Medulla oblongata (tissue), 1 donor: ENCODE results near the gene PEDS1.
"Not testable (repeated sequence)": the region's sequence is repeated elsewhere in the genome, so short reads cannot be mapped to it uniquely, and the experiment has no call there.

Experiments used
- DNase-seq: peaks from one replicate; pipeline ENCODE4 v3.0.0-alpha.2; 2015; ENCODE audit errors: extremely low spot score

PEDS1 gene

DNA sequence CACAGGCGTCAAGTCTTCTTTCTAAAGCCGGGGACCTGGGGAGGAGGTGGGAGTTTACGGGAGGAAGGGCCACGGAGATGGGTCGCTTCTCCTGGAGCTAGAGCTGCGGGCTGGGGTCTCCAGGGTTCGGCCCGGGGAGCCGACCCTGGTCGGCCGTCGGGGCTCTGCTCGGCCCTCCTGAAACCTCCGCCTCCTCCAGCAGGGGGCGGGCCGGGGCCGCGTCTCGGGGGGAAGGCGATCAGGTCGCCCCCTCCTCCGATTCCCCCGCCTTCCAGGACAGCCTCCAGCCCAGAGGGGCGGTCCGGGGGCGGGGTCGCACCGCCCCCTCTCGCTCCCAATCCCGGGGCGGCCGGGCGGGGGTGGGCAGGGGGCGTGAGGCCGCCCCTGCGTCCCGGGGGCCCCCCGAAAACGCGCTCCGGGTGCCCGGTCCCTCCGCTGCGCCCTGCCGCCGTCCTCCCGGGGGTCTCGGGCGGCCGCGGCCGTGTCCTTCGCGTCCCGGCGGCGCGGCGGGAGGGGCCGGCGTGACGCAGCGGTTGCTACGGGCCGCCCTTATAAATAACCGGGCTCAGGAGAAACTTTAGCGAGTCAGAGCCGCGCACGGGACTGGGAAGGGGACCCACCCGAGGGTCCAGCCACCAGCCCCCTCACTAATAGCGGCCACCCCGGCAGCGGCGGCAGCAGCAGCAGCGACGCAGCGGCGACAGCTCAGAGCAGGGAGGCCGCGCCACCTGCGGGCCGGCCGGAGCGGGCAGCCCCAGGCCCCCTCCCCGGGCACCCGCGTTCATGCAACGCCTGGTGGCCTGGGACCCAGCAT lies 36.9 kb upstream of the PEDS1 start, which contains the start of gene CEBPB:
Gene CEBPB, plus strand, starts transcription at position 580 of the 814 bp plus-strand sequence. Its CDS starts 204 bp downstream, at position 784.
- peak; percentile 87 for DNase-seq

DNA sequence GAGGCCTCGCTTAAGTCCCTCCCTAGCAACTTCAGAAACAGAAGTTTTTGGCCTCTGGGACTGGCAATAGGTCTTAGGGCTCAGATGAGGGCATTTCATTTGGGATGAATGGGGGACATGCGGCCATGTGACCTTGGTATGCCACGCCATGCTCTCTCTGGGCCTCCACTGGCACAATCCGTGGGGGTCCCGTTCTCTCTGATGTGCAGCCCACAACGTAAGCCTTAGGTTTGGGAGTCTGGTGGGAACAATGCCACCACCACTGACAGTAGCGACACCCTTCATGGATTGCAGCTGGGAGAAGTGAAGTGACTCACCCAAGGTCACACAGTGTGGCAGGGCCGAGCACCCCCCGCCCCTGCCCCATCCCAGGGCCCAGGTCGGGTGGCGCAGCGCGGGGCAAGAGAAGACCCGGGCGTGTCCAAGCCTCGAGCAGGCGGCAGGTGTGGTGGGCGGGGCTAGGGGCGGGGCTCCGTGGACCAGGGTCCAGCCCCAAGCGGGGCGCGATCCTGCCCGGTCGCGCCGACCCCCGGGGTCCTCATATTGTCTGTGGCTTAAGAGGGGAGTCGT lies 36.2 kb upstream of the PEDS1 start:
- no peak for DNase-seq

- DNase-seq = no peak
Observed at GRCh38 chr20:50188879-50189680, 35.6 kb upstream of the PEDS1 start.

DNA sequence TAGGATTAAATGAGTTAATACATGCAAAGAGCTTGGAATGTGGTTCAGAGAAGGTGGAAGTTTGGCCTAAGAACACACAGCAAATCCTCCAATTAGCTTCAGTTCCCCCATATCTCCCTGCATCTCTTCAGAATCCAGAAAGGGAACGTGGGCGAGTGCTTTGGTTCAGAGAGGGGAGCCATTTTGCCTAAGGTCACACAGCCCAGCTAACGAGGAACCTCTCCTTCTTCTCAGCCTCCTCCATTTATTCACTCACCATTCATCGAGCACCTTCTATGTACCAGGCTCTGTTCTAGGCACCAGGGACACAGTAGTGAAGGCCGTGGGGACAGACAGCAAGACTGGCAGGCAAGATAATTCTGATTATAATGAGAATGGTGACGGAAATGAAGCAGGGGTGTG lies 34.8 kb upstream of the PEDS1 start:
- no peak for DNase-seq

DNA sequence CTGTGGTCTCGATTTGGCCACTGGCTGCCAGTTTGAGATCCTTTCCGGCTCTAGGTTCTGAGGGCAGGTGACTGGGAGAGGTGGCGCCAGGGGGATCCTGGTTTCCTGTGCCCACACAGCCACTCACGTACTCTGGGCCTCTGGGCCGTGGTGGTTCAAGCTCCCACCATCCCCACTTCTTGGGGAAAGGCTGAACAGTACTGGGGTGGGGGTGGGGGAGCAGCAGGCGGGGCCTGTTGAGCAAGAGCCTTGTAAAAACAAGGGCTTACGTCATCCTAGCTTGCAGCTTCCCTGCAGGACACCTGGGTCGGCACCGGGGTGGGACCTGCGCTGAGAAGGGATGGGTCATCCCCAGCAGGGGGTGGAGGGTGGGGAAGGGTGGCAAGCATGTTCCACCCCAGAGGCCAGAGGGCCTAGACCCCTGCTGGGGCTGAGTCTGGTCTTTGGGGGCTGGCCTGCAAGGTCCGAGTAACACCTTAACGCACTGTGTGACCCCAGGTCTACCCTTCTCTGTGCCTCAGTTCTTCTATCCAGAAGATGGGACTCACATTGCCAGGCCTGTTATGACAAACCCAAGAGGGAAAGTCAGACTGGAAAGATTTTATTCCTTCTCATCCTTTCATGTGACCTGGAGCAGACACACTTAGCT lies 34.0 kb upstream of the PEDS1 start:
- DNase-seq = no peak

GRCh38 chr20:50186987-50187402 lies 33.5 kb upstream of the PEDS1 start:
- DNase-seq = no peak

DNA sequence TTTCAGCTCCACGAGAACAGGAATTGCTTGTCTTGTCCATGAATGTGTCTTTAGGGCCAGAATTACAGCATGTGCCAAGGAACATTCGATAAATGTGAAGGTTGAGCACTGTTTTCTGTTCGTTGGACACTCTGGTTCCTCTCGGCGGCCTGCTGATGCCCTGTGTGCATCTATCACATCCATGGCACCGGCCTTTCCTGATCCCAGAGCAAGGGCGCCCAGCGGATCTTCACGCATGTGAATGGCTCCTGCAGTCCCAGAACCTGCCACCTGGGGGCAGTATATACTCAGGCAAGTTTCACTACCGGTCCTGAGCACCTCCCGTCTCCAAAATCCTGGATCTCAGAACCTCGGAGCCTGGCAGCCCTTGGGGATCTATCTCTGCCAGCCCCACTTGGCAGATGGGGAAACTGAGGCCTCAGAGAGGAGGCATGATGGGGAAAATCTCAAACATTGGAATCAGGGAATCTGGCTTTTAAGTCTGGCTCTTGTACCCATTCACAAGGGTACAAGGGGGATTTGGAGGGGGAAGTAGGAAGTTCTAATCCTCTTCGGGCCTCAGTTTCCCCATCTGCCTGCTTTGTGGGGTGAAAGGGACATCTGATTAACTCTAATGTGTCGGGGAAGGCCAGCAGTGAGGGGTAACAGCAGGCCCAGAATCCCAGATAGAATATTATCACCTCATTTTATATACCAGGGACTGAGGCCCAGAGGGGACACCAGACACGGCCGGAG lies 32.8 kb upstream of the PEDS1 start:
- DNase-seq = peak; percentile 90

GRCh38 chr20:50185426-50185825 lies 31.9 kb upstream of the PEDS1 start:
- DNase-seq = no peak

DNA sequence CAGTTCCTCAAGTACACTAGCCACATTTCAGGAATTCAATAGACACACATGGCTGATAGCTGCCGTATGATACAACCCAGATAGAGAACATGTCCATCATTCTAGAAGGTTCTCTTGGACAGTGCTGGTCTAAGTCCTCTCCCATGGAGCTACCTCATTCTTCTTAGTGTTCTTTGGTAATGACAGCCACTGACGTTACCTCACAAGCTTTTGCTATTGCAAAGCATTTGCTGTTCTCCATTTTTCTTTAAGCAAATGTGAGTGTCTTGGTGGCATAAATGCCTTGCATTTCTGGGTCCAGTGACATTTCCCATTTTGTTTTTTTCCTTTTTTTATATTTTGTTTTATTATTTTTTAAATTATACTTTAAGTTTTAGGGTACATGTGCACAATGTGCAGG lies 28.8 kb upstream of the PEDS1 start:
- no peak for DNase-seq

GRCh38 chr20:50181344-50181743 lies 27.8 kb upstream of the PEDS1 start:
- no peak for DNase-seq

DNA sequence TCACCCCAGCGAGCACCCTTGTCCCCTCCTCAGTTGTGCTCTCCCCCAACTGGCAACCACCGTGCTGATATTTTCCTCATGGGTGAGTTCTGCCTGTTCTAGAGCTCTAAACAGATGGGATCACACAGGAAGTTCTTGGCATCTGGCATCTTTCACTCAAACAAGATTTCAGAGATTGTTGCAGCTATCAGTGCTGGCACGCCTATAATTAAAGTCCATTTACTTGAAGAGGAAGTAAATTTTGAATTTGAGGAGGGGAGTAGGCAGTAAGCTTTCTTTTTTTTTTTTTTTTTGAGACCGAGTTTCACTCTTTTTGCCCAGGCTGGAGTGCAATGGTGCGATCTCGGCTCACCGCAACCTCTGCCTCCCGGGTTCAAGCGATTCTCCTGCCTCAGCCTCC lies 25.1 kb upstream of the PEDS1 start:
- DNase-seq = not testable (repeated sequence)

GRCh38 chr20:50175938-50176933 lies 22.7 kb upstream of the PEDS1 start:
- DNase-seq = no peak

- DNase-seq = no peak
Observed at GRCh38 chr20:50174456-50174855, 20.9 kb upstream of the PEDS1 start.

DNA sequence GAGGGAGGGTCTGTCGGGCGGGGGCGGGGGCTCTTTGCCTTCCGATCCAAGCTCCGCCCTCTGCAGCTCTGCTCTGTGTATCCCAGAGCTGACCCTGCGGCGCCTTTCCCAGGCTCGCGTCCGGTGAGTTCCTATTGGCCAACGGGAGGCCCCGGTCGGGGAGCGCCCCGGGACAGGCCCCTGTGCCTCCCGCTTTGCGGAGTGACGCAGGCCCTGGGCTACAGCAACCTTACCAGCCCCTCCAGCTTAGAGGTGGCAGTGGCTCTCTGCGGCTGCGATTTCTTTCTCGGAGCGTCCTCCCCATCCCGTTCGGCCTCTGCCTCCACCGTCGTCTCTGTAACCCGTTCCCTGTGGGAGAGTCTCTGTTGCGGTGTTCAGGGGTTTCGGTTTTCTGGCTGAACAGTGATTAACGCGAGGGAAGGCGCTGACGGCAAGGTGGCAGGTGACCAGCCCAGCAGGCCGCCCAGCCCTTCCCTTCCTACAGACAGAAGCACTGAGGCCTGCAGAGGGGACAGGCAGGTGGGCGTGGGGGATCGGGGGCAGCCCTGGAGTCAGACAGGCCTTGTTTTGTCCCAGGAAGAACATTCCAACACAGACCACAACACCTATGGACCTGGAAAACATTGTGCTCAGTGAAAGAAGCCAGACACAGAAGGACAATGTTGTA lies 19.0 kb upstream of the PEDS1 start:
- DNase-seq = peak; percentile 59

- no peak for DNase-seq
Observed at GRCh38 chr20:50170549-50171220, 17.2 kb upstream of the PEDS1 start.

GRCh38 chr20:50169329-50169823 lies 15.9 kb upstream of the PEDS1 start:
- peak; percentile 88 for DNase-seq

DNA sequence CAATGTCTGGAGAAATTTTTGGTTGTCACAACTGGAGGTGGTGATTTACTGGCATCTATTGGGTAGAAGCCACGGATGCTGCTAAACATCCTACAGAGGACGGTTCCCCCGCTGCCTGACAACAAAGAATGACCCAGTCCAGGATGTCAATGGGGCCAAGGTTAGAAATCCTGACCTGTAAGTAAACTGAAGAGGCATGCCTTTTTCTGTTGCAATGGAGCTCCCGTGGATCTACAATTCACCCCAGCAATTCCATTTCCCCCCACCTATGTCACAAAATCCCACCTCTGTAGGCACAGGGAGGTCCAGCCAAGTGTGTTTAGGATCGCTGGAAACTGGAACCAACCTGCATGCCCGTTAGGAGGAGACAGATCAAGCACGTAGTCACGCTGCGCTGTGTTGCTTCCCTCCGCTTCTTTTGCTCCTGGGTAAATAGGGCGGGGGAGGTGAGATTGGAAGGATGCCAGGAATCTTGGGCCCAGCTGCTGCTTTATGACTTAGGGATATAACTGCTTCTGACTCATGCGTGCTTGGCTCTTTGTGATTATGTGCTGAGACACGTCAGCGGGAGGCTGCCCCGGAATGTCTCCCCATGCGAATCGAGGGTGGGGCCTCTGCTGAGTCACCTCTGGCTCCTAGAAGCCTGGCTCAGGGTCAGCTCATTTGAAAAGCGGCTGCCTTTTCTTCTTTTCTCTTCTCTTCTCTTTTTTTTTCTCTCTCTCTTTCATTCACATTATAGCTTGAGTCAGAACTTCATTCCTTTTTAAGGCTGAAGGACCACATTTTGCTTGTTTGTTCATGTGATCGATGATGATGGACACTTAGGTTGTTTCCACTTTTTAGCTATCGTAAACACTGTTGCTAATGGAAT lies 12.4 kb upstream of the PEDS1 start:
- peak; percentile 89 for DNase-seq
